HUES48 (cell line): ENCODE results near the gene TBXAS1.

ENCODE experiments used
- H3K27ac ChIP-seq: one replicate; pipeline ENCODE4 v1.7.0; 2013; ENCODE audit warnings: low read depth, low read length, inconsistent platforms
- H3K27me3 ChIP-seq: 2 replicates; pipeline ENCODE4 v1.6.1; 2013; ENCODE audit warnings: mild to moderate bottlenecking, low read length; ENCODE audit not compliant: control insufficient read depth, insufficient read depth
- H3K36me3 ChIP-seq: 2 replicates; pipeline ENCODE4 v1.6.1; 2013; ENCODE audit warnings: low read length; ENCODE audit not compliant: control insufficient read depth, insufficient read depth
- H3K4me1 ChIP-seq: 2 replicates; pipeline ENCODE4 v1.6.1; 2013; ENCODE audit warnings: mild to moderate bottlenecking, low read length; ENCODE audit not compliant: control insufficient read depth, insufficient read depth
- H3K4me3 ChIP-seq: 2 replicates; pipeline ENCODE4 v1.5.1; 2013; ENCODE audit warnings: mild to moderate bottlenecking, low read depth, low read length
- H3K9ac ChIP-seq: 2 replicates; pipeline ENCODE4 v1.6.1; 2013; ENCODE audit warnings: mild to moderate bottlenecking, low read depth, low read length, moderate library complexity
- H3K9me3 ChIP-seq: 2 replicates; pipeline ENCODE4 v1.6.1; 2013; ENCODE audit warnings: low read length; ENCODE audit not compliant: control insufficient read depth, insufficient read depth

The TBXAS1 gene

DNA sequence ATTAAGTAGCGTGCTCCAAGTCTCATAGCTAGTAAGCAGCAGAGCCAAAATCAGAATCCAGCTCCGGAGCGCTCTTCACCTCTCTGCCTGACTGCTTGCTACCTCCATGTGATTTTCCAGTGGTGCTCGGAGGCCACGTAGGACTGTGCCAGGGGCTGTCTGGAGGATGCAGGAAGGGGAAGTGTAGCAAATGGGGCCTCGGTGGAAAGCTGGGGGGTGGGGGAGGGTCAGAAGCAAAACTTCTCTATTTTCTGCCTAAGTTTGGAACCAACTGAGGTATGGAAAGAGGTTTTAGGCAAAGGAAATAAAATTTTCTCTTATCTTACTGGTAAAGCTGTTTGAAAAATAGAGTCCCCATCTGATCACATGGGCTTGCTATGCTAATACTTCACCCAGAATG is 108.7 kb downstream of the TBXAS1 start:
- Histone ChIP-seq H3K9ac (no peak overlapping the region), H3K27me3 (no peaks in the 10 kb centered on the region), H3K9me3 (no peaks in the 10 kb centered on the region; the same call in 1 of the 2 replicates), H3K4me3 (no peak overlapping the region), H3K36me3 (no peaks in the 10 kb centered on the region), H3K4me1 (peaks cover 6% of the 10 kb centered on the region), H3K27ac (no peak overlapping the region)

GRCh38 chr7:139940866-139941265 is 111.8 kb downstream of the TBXAS1 start:
- Histone ChIP-seq H3K9me3 (no peaks in the 10 kb centered on the region), H3K4me3 (no peak overlapping the region), H3K4me1 (peaks cover 6% of the 10 kb centered on the region), H3K27ac (no peak overlapping the region), H3K9ac (no peak overlapping the region), H3K27me3 (no peaks in the 10 kb centered on the region), H3K36me3 (no peaks in the 10 kb centered on the region)

- H3K4me3 ChIP-seq = no peak overlapping the region
- H3K27ac ChIP-seq = no peak overlapping the region
- peaks cover 2% of the 10 kb centered on the region for H3K4me1 ChIP-seq
- H3K9me3 ChIP-seq = no peaks in the 10 kb centered on the region
- no peak overlapping the region for H3K9ac ChIP-seq
- H3K27me3 ChIP-seq = no peaks in the 10 kb centered on the region
- H3K36me3 ChIP-seq = no peaks in the 10 kb centered on the region
These were observed 112.4 kb downstream of the TBXAS1 start for GRCh38 chr7:139941421-139941820.

DNA sequence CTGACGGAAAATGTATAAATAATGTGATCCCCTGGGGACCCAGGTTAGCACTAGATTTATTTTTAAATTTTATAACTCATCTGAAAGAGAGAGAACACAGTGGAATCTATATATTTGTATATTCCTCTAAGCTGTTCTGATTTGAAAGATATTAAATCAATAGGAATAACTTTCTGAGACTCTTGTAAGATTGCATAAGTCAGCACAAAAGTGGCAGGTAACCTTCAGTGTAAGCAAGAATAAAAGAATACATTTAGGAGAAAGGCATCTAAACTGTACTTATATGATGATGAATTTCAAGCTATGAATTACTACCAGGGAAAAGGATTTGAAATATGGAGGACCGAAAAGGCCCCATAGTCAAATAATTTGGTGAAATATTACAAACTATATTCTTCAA is 112.8 kb downstream of the TBXAS1 start:
- H3K27ac ChIP-seq = no peak overlapping the region
- no peak overlapping the region for H3K4me3 ChIP-seq

DNA sequence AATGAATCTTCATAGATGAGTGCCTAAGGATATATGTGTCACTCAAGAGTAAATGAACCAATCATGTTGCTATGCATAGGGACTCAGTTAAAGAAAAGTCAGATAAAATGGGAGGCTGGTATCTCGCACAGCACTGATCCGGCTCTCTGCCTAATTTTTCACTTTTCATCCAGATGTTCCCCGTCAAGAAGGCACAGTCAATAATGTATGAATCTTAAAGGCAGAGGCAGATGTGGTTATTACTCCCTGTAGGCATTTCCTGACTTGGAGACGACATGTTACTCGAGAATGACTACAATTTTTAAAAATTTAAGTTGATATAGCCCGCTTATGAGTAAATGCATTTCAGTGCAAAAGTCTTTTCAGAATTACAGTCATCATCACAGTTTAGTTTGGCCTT is 113.6 kb downstream of the TBXAS1 start:
- H3K36me3 ChIP-seq = no peaks in the 10 kb centered on the region
- no peak overlapping the region for H3K9ac ChIP-seq
- H3K9me3 ChIP-seq = no peaks in the 10 kb centered on the region
- H3K27me3 ChIP-seq = no peaks in the 10 kb centered on the region
- H3K27ac ChIP-seq = no peak overlapping the region
- no peak overlapping the region for H3K4me3 ChIP-seq
- H3K4me1 ChIP-seq = no peaks in the 10 kb centered on the region

More for the DNA sequence above, 112.8 kb downstream of the TBXAS1 start:
- Histone ChIP-seq H3K9me3 (no peaks in the 10 kb centered on the region), H3K36me3 (no peaks in the 10 kb centered on the region), H3K9ac (no peak overlapping the region), H3K4me1 (no peaks in the 10 kb centered on the region), H3K27me3 (no peaks in the 10 kb centered on the region)

- no peaks in the 10 kb centered on the region for H3K27me3 ChIP-seq
- peaks cover 3% of the 10 kb centered on the region; the same call in 1 of the 2 replicates for H3K9me3 ChIP-seq
- no peaks in the 10 kb centered on the region for H3K36me3 ChIP-seq
- H3K27ac ChIP-seq = no peak overlapping the region
- H3K4me3 ChIP-seq = no peak overlapping the region
- H3K4me1 ChIP-seq = no peaks in the 10 kb centered on the region
- no peak overlapping the region for H3K9ac ChIP-seq
These were observed 114.3 kb downstream of the TBXAS1 start for GRCh38 chr7:139943401-139943800.

GRCh38 chr7:139944248-139944647 is 115.2 kb downstream of the TBXAS1 start:
- Histone ChIP-seq H3K4me3 (no peak overlapping the region), H3K27me3 (no peaks in the 10 kb centered on the region), H3K4me1 (no peaks in the 10 kb centered on the region), H3K36me3 (no peaks in the 10 kb centered on the region), H3K9ac (no peak overlapping the region), H3K9me3 (peaks cover 3% of the 10 kb centered on the region; the same call in 1 of the 2 replicates), H3K27ac (no peak overlapping the region)

GRCh38 chr7:139946533-139946932 is 117.5 kb downstream of the TBXAS1 start:
- Histone ChIP-seq H3K36me3 (no peaks in the 10 kb centered on the region), H3K4me3 (no peak overlapping the region), H3K4me1 (no peaks in the 10 kb centered on the region), H3K9me3 (peaks cover 3% of the 10 kb centered on the region; the same call in 1 of the 2 replicates), H3K27me3 (no peaks in the 10 kb centered on the region), H3K27ac (no peak overlapping the region), H3K9ac (no peak overlapping the region)

DNA sequence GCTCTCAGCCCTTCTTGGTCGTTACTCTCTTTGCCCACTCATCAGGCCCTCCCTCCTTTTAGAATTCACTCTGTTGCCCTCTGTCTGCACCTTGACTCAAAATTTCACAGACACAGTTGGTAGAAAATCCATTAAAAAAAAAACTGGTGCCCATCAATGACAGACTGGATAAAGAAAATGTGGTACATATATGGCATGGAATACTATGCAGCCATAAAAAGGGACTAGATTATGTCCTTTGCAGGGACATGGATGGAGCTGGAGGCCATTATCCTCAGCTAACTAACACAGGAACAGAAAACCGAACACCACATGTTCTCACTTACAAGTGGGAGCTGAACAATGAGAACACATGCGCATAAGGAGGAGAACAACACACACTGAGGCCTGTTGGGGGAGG is 118.0 kb downstream of the TBXAS1 start:
- H3K4me3 ChIP-seq = no peak overlapping the region

GRCh38 chr7:139948167-139948566 is 119.1 kb downstream of the TBXAS1 start:
- Histone ChIP-seq H3K4me3 (no peak overlapping the region), H3K9me3 (peaks cover 3% of the 10 kb centered on the region; the same call in 1 of the 2 replicates), H3K9ac (no peak overlapping the region), H3K27me3 (no peaks in the 10 kb centered on the region), H3K27ac (no peak overlapping the region), H3K4me1 (peaks cover 6% of the 10 kb centered on the region), H3K36me3 (no peaks in the 10 kb centered on the region)

More for the DNA sequence above, 118.0 kb downstream of the TBXAS1 start:
- H3K27ac ChIP-seq = no peak overlapping the region
- H3K4me1 ChIP-seq = no peaks in the 10 kb centered on the region
- H3K27me3 ChIP-seq = no peaks in the 10 kb centered on the region
- no peaks in the 10 kb centered on the region for H3K36me3 ChIP-seq
- H3K9ac ChIP-seq = no peak overlapping the region
- H3K9me3 ChIP-seq = peaks cover 3% of the 10 kb centered on the region; the same call in 1 of the 2 replicates

DNA sequence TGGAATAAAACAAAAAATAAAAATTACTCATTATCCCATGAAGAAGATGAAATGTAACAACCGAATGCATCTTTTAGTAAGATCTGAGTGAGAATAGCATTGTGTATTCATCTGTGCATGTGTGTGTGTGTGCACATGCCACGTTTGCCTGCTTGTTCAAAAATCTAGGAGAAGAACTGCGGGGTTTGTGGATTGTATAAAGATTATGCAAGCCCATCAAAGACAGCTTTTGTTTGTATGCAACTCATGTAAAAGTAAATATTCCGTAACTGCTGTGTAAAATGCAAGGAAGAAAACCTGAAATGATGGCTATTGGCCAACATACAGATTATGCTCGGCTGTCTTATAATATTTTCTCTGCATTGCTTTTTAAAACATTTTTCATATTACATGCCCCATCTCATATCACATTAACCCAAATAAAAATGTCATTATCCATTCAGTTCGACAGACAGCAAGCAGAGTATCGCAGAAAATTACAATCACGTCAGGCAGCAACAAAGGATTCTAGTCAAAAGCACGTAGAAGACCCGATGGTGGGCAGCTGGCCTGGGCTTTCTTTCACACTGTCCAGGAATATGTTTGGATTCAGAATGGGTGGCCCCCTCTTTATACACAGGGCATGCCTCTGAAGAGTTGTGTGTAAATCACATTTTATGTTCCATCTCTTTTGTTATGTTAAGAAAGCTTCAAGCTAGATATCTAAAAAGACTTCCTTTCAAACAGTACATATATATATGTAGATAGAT is 119.7 kb downstream of the TBXAS1 start:
- Histone ChIP-seq H3K36me3 (no peaks in the 10 kb centered on the region), H3K4me3 (no peak overlapping the region), H3K9ac (no peak overlapping the region), H3K27ac (no peak overlapping the region), H3K27me3 (no peaks in the 10 kb centered on the region), H3K9me3 (peaks cover 3% of the 10 kb centered on the region; the same call in 1 of the 2 replicates), H3K4me1 (peaks cover 11% of the 10 kb centered on the region)
